HG02798 (cell line): ENCODE data around the gene ULBP2.
"Not testable (repeated sequence)": the region's sequence is repeated elsewhere in the genome, so short reads cannot be mapped to it uniquely, and the experiment has no call there.

Experiments used
- ATAC-seq: cut with Tn5 transposase; IDR thresholded peaks from one replicate; pipeline ENCODE4 v1.9.1; 2021; ENCODE audit warnings: mild to moderate bottlenecking; ENCODE audit not compliant: unreplicated experiment, poor library complexity

Gene ULBP2

DNA sequence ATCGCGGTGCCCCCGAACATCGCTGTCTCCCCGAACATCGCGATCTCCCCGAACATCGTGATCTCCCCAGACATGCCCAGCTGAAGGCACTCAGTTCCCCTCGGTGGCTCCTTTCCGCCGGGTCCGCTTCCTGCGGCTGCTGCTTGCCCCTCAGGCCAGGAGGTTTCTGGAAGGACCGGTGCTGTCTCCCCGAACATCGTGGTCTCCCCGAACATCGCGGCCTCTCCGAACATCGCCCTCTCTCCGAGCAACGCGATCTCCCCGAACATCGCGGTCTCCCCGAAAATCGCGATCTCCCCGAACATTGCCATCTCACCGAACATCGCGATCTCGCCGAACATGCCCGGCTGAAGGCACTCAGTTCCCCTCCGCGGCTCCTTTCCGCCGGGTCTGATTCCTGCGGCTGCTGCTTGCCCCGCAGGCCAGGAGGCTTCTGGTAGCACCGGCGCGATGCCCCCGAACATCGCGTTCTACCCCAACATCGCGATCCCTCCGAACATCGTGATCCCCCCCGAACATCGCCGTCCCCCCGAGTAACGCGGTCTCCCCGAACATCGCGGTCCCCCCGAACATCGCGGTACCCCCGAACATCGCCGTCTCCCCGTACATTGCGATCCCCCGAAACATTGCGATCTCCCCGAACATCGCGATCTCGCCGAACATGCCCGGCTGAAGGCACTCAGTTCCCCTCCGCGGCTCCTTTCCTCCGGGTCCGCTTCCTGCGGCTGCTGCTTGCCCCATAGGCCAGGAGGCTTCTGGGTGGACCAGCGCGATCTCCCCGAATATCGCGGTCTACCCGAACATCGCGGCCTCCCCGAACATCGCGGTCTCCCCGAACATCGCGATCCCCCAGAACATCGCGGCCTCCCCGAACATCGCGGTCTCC is 22.7 kb downstream of the ULBP2 start:
- no peak for ATAC-seq

DNA sequence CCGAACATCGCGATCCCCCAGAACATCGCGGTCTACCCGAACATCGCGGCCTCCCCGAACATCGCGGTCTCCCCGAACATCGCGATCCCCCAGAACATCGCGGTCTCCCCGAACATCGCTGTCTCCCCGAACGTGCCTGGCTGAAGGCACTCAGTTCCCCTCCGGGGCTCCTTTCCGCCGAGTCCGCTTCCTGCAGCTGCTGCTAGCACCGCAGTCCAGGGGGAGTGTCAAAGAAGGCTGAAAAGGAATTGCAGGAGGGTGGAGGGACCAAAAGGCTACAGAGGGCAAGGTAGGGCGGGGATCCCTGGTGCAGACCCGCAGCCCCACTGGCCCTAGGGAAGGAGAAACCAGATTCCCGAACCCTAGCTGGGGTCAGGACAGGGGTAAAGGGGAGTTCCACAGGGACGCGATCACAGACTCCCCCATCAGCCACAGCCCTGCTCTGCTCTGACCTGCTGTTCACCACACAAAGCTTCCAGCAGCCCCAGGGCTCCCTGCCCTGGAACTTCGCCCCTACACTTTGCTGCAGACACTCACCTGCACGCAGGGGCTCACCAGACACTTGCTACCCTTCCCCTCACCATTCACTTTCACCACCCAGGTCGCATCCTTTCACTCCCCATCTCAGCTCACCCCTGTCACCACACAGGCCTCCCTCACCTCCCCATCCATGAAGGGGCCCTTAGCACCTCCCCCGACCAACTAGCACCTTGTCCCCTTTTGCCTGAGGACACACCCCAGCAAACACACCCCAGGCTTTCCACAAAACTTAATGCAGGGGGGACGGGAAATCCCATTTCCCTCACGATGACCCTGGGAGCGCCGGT is 23.6 kb downstream of the ULBP2 start:
- no peak for ATAC-seq

DNA sequence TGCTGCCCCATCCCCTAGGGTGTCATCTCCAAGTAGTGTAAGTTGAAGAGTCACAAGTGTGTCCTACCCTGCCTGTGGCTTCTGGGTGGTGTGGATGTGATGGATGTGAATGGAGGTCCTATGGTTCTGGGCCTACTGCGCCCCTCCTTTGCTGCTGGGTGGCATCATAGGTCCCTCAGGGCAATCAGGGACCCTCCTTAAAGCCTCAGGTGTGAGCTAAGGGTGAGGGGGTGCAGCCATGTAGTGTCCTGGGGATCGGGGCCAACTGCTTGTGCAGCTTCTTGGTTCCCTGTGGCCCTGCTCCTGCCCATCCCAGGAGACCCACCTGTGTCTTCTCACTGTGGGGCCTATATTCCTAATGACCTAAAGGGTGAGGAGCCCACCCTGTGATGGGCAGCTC is 24.5 kb downstream of the ULBP2 start:
- ATAC-seq: not testable (repeated sequence)

DNA sequence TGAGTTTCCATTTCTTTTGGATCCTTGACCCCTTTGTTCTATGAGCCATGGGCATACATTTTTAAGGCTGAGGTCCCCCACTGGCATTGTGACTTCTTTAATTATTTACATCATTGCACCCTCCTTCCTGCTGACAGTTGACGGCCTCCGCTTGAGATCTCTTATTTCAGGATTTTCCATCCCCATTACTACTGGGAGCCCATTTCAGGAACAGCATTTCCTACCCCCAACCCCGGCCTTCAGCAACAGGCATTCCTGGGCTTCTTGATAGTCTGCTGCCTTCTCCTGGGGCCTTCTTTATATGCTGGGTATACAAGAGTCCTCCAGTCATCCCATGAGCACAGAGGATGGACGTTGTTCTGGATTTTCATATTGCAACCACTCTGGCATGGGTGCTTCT is 25.8 kb downstream of the ULBP2 start:
- no peak for ATAC-seq

DNA sequence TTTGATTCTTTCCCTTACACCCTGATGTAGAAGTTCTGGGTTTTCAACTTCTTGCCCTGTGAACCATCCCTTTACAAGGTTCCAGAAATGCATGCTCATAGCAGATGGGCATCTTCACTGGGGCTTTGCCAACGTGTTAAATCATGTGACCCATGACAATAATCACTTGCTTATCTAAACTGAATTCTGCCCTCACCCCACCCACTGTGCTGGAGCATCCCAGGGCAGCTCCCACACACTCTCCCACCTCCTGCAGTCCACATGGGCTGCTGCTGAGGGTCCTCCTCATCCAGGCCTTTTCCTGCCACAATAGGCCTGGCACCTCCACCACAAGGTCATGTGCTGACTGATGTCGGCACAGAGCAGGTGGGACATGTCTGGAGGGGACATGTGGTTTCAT is 26.2 kb downstream of the ULBP2 start:
- not testable (repeated sequence) for ATAC-seq

DNA sequence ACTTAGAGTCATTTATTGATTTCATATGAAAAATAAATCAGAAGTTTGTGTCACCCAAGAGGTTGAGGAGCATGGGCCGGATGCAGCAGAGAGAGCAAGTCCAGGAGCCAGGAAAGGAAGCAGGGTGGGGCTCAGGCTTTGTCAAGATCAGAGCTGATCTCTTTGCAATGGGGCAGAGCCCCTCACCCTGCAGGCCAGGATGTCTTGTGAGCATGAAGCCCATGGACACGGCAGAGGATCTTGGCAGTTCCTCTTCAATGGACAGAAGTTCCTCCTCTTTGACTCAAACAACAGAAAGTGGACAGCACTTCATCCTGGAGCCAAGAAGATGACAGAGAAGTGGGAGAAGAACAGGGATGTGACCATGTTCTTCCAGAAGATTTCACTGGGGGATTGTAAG is 27.1 kb downstream of the ULBP2 start:
- ATAC-seq: not testable (repeated sequence)

DNA sequence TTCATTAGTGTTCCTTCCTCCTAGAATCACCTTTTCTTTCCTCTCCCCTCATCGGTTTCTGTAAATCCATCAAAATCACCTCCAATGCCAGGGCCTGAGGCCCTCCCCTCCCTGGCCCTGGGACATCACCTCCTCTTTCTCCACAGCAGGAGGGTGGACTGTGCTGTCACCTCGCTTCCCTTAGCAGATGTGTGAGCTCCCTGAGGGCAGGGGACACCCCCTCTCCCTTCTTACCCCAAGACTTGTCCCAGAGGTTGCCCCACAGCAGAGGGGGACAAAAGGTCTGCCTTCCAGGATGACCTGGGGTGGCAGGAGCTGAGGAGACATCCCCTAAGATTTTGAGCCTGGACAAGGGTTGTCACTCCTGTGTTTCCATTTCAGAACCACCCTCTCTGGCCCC is 27.8 kb downstream of the ULBP2 start:
- no peak for ATAC-seq

DNA sequence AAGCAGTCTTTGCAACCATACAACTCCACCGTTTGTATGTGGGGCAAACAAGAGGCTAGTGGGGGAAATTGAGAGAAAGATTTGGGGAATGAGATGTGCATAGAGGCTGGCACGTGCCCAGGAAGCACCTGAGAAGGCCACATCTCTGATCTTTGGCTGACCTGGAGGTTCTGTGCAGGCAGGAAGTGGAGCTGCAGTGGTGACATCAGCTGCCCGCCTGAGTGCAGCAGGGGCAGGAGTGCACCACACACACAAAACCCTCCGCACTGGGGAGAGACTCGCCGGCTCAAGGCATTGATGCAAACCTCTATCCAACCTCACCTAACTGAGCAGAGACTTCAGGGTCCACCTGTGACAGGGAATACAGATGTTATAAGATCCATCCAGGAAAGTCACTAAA is 32.6 kb downstream of the ULBP2 start:
- not testable (repeated sequence) for ATAC-seq

DNA sequence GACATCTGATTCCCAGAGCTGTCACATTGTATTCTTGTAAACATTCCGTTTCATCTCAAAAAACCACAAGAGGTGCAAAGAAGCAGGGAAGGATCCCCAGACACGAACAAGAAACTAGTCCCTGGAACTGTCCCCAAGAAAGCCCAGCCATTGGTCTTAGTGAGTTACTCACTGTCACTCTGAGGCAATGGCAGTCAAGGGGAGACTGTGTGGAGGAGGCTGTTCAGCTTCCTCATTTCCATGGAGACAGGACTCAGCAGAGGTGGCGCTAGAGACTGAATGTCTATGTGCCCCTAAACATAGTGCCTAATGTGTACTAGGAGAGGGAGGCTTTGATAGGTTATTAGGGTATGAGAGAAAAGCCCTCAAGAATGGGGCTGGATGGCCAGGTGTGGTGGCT is 33.0 kb downstream of the ULBP2 start:
- no peak for ATAC-seq

DNA sequence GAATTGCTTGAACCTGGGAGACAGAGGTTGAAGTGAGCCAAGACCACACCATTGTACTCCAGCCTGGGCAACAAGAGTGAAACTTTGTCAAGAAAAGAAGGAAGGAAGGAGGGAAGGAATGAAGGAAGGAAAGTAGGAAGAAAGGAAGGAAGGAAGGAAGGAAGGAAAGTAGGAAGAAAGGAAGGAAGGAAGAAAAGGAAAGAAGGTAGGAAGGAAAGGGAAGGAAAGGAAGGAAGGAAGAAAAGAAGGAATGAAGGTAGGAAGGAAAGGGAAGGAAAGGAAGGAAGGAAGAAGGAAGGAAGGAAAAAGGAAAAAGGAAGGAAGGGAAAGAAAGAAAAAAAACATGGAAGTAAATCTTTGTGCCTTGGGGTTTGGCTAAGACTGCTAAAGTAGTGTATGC is 33.6 kb downstream of the ULBP2 start:
- ATAC-seq: no peak

DNA sequence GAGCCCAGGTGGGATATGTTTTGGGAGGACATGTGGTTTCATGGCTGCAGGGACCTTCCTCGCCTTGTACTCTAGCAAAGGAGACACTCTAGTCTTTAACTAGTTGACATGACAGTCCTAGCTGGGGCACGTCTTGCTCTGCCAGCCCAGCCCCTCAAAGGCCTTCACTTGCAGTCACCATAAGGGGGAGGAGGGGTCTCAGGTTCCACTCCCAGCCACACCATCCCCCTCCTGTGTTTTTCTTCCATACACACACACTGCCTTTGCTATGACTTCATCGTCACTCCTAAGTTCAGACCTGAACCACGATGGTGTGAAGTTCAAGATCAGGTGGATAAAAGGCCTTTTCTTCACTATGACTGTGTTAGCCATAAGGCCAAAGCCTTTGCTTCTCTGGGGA is 35.4 kb downstream of the ULBP2 start:
- no peak for ATAC-seq

DNA sequence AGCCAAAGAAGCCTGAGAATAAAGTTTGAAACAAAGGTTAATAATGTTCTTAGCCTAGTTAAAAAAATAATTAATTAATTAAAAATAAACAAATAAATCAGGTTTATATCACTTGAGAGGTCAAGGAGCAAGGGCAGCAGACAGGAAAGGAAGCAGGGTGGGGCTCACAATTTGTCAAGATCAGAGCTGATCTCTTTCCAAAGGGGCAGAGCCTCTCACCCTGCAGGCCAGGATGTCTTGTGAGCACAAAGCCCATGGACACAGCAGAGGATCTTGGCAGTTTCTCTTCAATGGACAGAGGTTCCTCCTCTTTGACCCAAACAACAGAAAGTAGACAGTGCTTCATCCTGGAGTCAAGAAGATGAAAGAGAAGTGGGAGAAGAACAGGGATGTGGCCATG is 36.8 kb downstream of the ULBP2 start:
- ATAC-seq: no peak

DNA sequence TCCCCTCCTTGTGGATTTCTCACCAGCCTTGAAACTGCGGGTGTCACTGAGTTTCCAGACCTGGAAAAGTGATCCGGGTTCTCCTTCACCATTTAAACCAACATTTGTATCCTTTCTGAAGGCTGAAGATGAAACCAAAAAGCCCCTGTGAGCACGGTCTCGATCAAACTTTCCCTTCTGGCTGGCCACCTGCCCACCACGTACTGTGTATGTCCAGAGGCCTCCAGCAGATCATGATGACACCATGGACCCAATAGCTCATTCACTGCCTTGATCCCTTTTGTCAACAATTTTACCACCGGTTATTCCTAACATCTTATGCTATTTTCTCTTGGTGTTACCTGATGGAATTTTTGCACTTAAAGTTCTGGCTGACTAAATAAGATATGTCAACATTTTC is 37.5 kb downstream of the ULBP2 start:
- ATAC-seq: no peak

DNA sequence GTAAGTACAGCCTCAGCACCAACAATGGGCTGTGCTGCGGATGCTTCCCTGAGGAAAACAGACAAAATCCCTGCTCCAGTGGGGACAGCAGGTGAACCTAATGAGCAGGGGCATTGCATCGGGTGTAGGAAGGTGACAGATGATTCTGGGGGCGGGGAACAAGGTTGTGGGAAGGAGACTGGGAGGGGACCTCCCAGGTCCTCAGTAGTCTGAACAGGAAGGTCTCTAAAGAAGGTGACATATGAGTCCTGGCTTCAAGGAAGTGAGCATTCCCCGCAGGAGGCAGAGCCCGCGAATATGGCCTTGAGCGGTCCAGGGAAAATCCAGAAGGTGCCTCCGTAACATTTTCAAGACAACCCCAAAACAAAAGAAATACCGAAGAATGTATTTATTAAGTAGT is 41.3 kb downstream of the ULBP2 start:
- ATAC-seq: no peak

DNA sequence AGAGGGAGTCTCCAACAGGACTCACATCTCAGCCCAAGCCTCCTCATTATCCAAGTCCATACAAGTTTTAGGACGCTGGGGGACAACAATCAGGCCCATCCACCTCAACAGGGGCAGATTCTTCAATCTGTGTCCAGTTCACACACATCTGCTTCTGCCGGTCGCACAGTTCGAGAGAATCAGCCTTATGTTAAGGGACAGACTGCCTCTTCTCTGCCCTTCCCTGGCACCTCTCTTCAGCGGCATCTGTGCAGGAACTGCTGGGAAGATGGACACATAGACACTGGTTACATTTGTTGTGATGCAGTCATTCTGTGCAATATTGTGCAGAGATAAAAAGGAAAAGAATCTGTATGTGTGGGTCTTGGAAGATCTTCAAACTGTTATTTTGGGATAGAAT is 43.0 kb downstream of the ULBP2 start:
- no peak for ATAC-seq

DNA sequence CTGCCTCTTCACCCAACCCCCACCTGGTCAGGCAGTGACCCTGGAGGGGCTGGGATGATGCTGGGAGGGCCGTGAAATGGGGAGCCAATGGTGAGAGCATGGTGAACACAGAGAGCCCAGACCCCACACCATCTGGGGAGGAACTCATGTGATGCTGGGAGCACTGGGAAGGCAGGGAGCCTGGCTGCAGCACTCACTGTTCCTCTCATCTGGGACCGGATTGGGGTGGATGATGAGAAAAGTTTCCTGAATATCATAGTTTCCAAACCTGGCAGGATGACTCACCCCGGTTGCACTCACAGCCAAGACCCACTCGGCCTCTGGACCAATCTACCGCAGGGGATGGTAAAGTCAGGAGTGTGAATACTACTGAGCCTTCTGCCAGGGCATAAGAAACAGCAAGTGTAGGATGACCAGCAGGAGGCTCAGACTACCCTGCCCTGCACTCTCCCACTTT is 43.7 kb downstream of the ULBP2 start:
- ATAC-seq: no peak

DNA sequence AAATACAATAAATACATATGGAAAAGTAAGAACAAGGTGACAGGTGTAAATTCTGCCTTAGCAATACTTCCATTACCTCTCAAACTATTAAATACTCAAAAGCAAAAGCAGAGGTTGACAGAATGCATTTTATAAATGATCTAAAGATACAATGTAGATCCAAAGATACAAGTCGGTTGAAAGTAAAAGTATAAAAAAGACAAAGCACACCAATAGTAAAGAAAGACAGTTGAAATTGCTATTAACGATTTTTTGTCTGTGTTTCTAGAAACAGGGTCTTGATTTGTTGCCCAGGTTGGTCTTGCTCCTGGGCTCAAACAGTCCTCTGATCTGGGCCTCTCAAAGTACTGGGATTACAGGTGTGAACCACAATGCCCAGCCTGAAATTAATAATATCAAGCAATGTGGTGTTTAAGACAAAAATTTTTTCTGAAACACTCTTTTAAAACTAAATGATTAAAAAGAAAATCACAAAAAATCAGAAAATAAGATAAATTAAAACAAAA is 45.8 kb downstream of the ULBP2 start:
- no peak for ATAC-seq

DNA sequence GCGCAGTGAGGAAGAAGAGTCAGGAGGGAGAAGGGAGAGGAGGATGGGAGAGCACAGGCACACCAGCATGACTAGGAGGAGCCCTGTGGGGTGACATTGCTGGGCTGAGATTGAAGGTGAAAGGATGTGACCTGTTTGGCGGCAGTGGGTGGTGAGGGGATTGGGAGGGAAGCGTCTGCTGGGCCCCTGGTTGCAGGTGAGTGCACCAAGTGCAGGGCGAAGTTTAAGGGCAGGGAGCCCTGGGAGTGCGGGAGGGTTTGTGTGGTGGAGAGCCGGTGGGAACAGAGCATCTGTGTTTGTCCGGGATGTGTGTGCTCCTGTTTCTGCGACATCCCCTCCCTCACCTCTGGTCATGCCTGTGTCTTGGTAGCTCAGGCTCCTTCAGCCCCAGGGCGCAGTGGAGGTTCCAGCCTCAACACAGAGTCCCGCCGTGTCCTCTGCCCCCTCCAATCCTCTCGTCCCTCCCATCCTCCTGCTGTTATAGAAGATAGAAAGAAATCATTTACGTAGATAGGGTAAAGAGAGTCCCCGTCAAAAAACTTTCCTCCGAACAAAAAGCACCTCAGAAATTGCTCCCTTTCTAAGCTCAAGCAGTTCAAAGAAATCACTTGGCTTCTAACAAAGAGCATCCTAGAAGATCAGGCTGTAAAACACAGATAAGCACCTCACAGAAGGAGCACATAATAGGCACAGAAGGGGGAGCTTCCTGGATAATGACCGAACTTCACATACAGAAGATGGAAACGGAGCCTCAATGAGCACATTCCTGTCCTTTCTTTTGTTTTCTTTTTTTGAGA is 46.9 kb downstream of the ULBP2 start:
- ATAC-seq: no peak

DNA sequence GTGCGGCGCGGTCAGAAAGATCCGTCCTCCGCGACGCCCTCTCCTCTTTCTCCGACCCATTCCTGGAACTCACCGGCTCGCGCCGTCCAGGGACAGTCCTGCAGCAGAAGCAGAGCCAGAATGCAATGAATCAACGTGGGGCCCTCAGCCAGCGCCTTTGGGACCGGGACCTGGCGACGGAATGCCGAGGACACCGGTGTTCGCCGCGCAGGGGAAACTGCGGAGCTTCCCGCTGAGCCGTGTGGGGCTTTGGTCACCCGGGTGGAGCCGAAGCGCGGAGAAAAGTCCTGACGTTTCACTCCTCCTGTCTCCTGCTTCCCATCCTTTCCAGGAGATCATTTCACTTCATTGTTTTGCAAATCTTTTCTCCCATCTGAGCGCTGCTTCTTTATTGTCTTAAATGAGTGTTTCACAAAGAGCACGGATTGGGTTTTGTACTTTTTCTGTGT is 48.4 kb downstream of the ULBP2 start:
- no peak for ATAC-seq
